Kidney epithelial cell (primary cell): ENCODE measurements around the gene SEC62. TPM values are rescaled to one million over a fixed set of nuclear protein-coding genes. Genes with fewer than 3 reads are reported as not detected.

ENCODE experiments used
- DNase-seq: peaks from one replicate; pipeline ENCODE4 v3.0.0-alpha.2; 2010; ENCODE audit warnings: low read depth
- H3K27me3 ChIP-seq: 2 replicates; pipeline ENCODE4 v1.6.0; 2011; ENCODE audit warnings: low read length; ENCODE audit not compliant: control insufficient read depth, insufficient read depth
- H3K36me3 ChIP-seq: 2 replicates; pipeline ENCODE4 v1.5.1; 2011; ENCODE audit warnings: low read length; ENCODE audit not compliant: control insufficient read depth, insufficient read depth
- H3K4me3 ChIP-seq: 2 replicates; pipeline ENCODE4 v1.5.1; 2011; ENCODE audit warnings: low read depth, mild to moderate bottlenecking, control low read depth, low read length
- total RNA-seq: library from RNA; depleted of rRNA; stranded (reverse); fragments of >200 nt; gene quantifications from 2 replicates; pipeline ENCODE4 v1.2.3, GENCODE V29; 2015
- TF ChIP-seq, protein P1 (sequence below): IDR thresholded peaks from 2 replicates; pipeline ENCODE4 v1.5.1; 2011; ENCODE audit warnings: mild to moderate bottlenecking, moderate library complexity, low read length, control low read depth, inconsistent platforms; ENCODE audit not compliant: insufficient read depth, poor library complexity, severe bottlenecking

The SEC62 gene
- total RNA-seq, 1 donor from 2014 or later, result 31.1 TPM

DNA sequence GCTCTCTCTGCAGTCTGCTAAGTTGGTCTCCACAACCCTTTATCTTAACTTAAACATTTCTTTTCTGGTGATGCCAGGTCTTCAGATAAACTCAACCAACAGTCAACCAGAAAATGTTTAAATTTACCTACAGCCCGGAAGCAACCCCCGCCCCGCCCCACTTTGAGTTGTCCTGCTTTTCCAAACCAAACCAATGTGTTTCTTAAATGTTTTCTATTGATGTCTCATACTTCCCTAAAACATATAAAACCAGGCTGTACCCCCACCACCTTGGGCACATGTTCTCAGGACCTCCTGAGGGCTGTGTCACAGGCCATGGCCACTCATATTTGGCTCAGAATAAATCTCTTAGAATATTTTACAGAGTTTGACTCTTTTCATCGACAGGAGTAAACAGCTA is 58.0 kb downstream of the SEC62 start:
- Histone ChIP-seq H3K27me3 (no peaks in the 10 kb centered on the region), H3K36me3 (no peaks in the 10 kb centered on the region), H3K4me3 (no peak overlapping the region)
- TF ChIP-seq, protein P1, sequence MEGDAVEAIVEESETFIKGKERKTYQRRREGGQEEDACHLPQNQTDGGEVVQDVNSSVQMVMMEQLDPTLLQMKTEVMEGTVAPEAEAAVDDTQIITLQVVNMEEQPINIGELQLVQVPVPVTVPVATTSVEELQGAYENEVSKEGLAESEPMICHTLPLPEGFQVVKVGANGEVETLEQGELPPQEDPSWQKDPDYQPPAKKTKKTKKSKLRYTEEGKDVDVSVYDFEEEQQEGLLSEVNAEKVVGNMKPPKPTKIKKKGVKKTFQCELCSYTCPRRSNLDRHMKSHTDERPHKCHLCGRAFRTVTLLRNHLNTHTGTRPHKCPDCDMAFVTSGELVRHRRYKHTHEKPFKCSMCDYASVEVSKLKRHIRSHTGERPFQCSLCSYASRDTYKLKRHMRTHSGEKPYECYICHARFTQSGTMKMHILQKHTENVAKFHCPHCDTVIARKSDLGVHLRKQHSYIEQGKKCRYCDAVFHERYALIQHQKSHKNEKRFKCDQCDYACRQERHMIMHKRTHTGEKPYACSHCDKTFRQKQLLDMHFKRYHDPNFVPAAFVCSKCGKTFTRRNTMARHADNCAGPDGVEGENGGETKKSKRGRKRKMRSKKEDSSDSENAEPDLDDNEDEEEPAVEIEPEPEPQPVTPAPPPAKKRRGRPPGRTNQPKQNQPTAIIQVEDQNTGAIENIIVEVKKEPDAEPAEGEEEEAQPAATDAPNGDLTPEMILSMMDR, result no peak
- DNase-seq, result no peak

DNA sequence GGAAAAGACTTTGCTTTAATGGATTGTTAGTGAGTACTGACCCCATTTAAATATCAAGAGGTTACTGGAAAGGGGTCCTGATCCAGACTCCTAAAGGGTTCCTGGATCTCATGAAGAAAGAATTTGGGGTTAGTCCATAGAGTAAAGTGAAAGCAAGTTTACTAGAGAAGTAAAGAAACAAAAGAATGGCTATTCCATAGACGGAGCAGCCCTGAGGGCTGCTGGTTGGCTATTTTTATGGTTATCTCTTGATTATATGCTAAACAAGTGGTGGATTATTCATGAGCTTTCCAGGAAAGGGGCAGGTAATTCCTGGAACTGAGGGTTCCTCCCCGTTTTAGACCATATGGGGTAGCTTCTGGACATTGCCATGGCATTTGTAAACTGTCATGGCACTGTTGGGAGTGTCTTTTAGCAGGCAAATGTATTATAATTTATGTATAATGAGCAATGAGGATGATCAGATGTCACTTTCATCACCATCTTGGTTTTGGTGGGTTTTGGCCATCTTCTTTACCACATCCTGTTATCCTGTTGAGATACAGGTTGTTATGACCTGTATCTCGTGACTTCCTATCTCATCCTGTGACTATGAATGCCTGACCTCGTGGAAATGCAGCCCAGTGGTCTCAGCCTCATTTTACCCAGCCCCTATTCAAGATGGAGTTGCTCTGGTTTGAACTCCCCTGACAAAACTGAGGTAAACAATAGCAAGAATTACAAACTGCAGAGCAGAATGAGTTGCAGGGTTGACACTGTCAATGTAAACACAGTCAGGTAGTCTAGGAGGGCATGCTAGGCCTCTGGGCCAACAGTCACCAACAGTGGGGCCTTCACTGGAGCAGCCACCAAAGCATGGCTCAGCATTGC is 60.9 kb downstream of the SEC62 start:
- H3K36me3 ChIP-seq, result no peaks in the 10 kb centered on the region
- no peak for DNase-seq
- H3K4me3 ChIP-seq, result no peak overlapping the region
- H3K27me3 ChIP-seq, result no peaks in the 10 kb centered on the region
- TF ChIP-seq, protein P1, result no peak

DNA sequence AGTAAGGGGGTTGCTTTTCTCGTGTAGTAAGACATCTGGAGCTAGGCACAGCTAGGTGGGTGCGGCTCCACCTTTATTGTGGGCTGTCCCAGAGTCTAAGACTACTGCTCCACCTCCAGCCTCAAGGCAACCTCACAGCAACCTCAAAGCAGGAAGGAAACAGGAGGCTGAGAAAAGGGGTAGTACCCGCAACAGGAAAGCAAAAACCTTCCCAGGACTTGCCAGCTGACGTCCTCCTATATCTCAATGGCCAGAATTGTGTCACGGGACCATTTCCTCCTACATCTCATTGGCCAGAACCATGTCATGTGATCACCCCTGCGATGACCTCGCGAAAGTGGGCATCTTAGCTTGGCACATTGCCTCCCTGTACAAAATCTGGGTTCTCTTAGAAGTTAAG is 66.9 kb downstream of the SEC62 start:
- Histone ChIP-seq H3K27me3 (peaks cover 2% of the 10 kb centered on the region), H3K4me3 (no peak overlapping the region), H3K36me3 (no peaks in the 10 kb centered on the region)
- DNase-seq, result no peak
- TF ChIP-seq, protein P1, result no peak

DNA sequence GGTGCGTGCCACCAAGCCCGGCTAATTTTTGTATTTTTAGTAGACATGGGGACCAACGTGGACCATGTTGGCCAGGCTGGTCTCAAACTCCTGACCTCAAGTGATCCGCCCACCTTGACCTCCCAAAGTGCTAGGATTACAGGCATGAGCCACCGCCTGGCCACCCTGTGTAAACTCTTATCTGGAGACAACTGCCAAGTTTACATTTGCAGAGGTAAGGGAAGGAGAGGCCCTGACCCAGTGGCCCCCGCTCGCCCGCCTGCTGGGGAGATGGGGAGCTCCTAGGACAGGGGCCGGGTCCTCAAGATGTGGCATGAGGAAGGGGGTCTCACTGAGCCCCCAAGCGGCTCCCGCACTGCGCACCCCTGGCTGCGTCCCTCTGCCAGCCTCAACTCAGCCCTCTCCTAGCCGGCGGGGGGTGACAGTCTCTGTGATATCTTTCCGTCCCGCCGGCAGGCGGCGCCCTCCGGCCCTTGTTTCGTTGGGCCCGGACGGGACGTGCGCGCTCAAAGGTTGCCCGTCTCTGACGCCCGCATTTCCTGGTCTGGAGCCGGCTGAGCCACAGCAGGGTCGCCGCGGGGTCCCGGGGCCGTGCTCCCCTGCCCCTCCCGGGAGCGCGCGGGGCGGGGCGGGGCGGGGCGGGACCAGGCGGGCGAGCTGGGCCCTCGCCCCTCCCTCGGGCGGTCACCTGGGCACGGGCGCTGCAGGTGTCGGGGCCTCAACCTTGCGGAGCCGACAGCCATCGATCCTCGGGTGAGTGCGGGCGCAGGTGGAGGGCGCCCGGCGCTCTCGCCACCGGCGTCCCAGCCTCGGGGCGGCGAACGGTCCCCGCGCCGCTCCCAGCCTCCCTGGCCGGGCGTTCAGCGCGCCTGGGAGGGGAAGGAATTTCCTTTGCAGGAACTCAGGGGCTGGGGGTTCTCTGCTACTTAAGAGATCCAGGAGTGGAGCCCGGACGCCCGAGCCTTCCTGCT is 71.1 kb downstream of the SEC62 start, which contains the start of gene GPR160:
Gene GPR160 (plus strand): TSS at position 533 of the 971 bp plus-strand sequence. CDS start 45,978 bp downstream, outside the sequence.
- DNase-seq, result no peak
- no peaks in the 10 kb centered on the region for H3K36me3 ChIP-seq
- H3K27me3 ChIP-seq, result peaks cover 6% of the 10 kb centered on the region
- H3K4me3 ChIP-seq, result peak within 1 kb of the TSS; percentile 47
- TF ChIP-seq, protein P1, result peak; percentile 87

DNA sequence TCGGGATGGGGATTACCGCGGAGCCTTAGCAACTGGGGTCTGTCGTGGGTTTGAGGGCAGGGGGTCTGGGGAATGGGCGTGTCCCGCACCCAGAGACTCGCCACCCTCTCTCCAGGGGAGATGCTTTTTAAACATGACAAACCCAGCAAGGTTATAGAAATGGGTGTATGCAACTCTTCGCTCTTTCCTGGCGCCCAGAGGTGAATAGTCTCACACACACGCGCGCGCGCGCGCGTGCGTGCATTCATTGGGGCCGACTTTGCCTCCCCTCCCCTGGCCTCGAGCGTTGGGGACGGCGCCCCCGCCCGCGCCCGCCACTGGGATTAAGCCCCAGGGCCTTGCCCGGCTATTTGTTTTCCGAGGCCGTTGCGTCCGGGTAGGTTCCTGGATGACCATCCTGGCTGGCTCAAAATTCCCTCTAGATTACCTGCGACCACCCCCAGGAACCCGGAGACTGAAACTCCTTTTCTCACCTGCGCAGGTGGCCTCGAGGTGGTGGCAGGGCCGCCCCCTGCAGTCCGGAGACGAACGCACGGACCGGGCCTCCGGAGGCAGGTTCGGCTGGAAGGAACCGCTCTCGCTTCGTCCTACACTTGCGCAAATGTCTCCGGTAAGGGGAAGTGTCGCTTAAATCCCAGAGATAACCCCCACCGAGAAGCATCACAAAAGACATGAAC is 72.0 kb downstream of the SEC62 start:
- H3K4me3 ChIP-seq, result peak overlapping the region; percentile 47
- DNase-seq, result no peak
- peaks cover 6% of the 10 kb centered on the region for H3K27me3 ChIP-seq
- TF ChIP-seq, protein P1, result peak; percentile 41
- no peaks in the 10 kb centered on the region for H3K36me3 ChIP-seq
